NCI-H524 treated with DMSO at 0.1 percent for 48 hours (cell line): ENCODE data around the gene APP.
"Not testable (repeated sequence)": the region's sequence is repeated elsewhere in the genome, so short reads cannot be mapped to it uniquely, and the experiment has no call there.

ENCODE experiments used
- DNase-seq: peaks from one replicate; lab custom pipeline; 2025; lab: John Stamatoyannopoulos, UW

The APP gene

GRCh38 chr21:26064506-26064905 is 106.1 kb downstream of the APP start:
- DNase-seq: no peak

- DNase-seq: peak; percentile 79
Measured at GRCh38 chr21:26061437-26061836, 109.1 kb downstream of the APP start.

- DNase-seq: no peak
Measured at GRCh38 chr21:26060335-26061115, 110.0 kb downstream of the APP start.

GRCh38 chr21:26057477-26058170 is 112.9 kb downstream of the APP start:
- no peak for DNase-seq

GRCh38 chr21:26055841-26056264 is 114.7 kb downstream of the APP start:
- DNase-seq: no peak

GRCh38 chr21:26055010-26055409 is 115.6 kb downstream of the APP start:
- DNase-seq: no peak

- DNase-seq: no peak
Measured at GRCh38 chr21:26052057-26052456, 118.5 kb downstream of the APP start.

- DNase-seq: no peak
Measured at GRCh38 chr21:26050857-26051256, 119.7 kb downstream of the APP start.

GRCh38 chr21:26049803-26050202 is 120.8 kb downstream of the APP start:
- no peak for DNase-seq

GRCh38 chr21:26047279-26047967 is 123.1 kb downstream of the APP start:
- DNase-seq: no peak

- no peak for DNase-seq
Measured at GRCh38 chr21:26043891-26044290, 126.7 kb downstream of the APP start.

- no peak for DNase-seq
Measured at GRCh38 chr21:26042181-26042876, 128.2 kb downstream of the APP start.

- no peak for DNase-seq
Measured at GRCh38 chr21:26041431-26042180, 129.0 kb downstream of the APP start.

- DNase-seq: no peak
Measured at GRCh38 chr21:26036916-26037315, 133.7 kb downstream of the APP start.

- DNase-seq: no peak
Measured at GRCh38 chr21:26032263-26032662, 138.3 kb downstream of the APP start.

- DNase-seq: no peak
Measured at GRCh38 chr21:26028183-26028582, 142.4 kb downstream of the APP start.

- no peak for DNase-seq
Measured at GRCh38 chr21:26027696-26028095, 142.9 kb downstream of the APP start.

- no peak for DNase-seq
Measured at GRCh38 chr21:26025536-26026512, 144.7 kb downstream of the APP start.

- not testable (repeated sequence) for DNase-seq
Measured at GRCh38 chr21:26023406-26023805, 147.2 kb downstream of the APP start.

- DNase-seq: not testable (repeated sequence)
Measured at GRCh38 chr21:26022598-26023337, 147.8 kb downstream of the APP start.
